Thoracic aorta (tissue), 2 donors: ENCODE measurements around the gene S100A8. TPM values are rescaled to one million over a fixed set of nuclear protein-coding genes. Genes with fewer than 3 reads are reported as not detected.

Source experiments
- ATAC-seq: fragments of 150-250 bp; one replicate; pipeline ENCODE4 v1.8.0; 2017; ENCODE audit warnings: low read depth; ENCODE audit not compliant: insufficient number of reproducible peaks, low FRiP score
- DNase-seq: peaks from one replicate; pipeline ENCODE4 v3.0.0-alpha.2; 2020; ENCODE audit warnings: low spot score
- H3K27ac ChIP-seq, 2 donors: fragments of 200-600 bp; sonication (generic); 1 replicate in 1 of 2; 2 replicates in 1 of 2; pipeline ENCODE4 v1.5.1; 2016; ENCODE audit warnings: mild to moderate bottlenecking in 2 of 2, moderate library complexity in 2 of 2
- H3K27me3 ChIP-seq: fragments of 200-600 bp; sonication (generic); replicated peaks from 2 replicates; pipeline ENCODE4 v1.6.0; 2016; ENCODE audit warnings: mild to moderate bottlenecking; ENCODE audit not compliant: insufficient read depth
- H3K36me3 ChIP-seq: fragments of 200-600 bp; sonication (generic); one replicate; pipeline ENCODE4 v1.5.1; 2016
- H3K4me1 ChIP-seq, 2 donors: fragments of 200-600 bp; sonication (generic); 1 replicate in 1 of 2; 2 replicates in 1 of 2; pipeline versions ENCODE4 v1.5.1 to v1.6.0; 2016; ENCODE audit warnings: low read depth in 2 of 2, mild to moderate bottlenecking in 1 of 2; ENCODE audit not compliant: control insufficient read depth in 1 of 2
- H3K4me3 ChIP-seq: fragments of 200-600 bp; sonication (generic); 2 replicates; pipeline ENCODE4 v1.5.1; 2016; ENCODE audit warnings: mild to moderate bottlenecking
- H3K9me3 ChIP-seq: fragments of 200-600 bp; sonication (generic); 2 replicates; pipeline ENCODE4 v1.5.1; 2016
- CTCF ChIP-seq: fragments of 200-600 bp; sonication (generic); IDR thresholded peaks from one replicate; pipeline ENCODE4 v1.5.1; 2019; ENCODE audit warnings: antibody characterized with exemption
- total RNA-seq, 2 donors: library from RNA; depleted of rRNA; stranded (reverse); fragments of >200 nt; gene quantifications; one replicate each; pipeline versions ENCODE4 v1.1.0 to v1.2.3, GENCODE V29; 2016

The S100A8 gene
- total RNA-seq, 2 donors from 2014 or later, result 31.5 to 95.4 TPM

DNA sequence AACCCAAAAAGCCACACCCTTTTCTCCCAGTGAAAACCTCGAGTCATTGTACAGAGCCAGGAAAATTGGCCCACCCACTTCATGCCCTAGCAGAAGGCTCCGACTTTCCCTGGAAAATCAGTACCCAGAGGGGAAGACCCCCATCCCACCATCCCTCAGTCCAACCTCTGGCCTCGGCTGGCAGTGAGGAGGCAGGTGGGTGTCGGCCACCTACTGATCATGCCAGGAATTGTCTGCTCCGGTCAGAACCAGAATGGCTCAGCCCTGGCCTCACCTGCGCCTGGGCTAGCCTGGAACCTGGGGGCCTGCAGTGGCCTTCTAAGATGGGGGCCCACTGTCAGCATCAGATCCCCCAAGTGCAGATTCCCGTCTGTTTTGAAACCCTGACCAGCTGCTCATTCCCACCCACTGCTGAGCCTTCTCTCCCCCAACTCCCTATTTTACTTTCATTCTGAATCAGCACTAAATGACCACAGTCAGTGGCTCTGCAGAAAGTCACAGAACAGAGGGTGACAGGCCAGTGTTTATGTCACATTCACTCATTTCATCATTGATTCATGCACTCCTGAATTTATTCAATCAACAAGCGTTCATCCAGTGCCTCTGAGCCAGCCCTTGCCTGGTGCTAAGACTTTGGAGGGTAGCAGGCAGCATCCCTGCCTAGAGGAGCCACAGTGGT lies 36.2 kb downstream of the S100A8 start:
- no peak for TF ChIP-seq CTCF
- Histone ChIP-seq H3K4me1 (no peaks in the 10 kb centered on the region), H3K4me3 (no peak overlapping the region), H3K27ac (no peak overlapping the region), H3K27me3 (no peaks in the 10 kb centered on the region), H3K36me3 (no peaks in the 10 kb centered on the region), H3K9me3 (no peaks in the 10 kb centered on the region)
- no peak for DNase-seq
- no peak for ATAC-seq

DNA sequence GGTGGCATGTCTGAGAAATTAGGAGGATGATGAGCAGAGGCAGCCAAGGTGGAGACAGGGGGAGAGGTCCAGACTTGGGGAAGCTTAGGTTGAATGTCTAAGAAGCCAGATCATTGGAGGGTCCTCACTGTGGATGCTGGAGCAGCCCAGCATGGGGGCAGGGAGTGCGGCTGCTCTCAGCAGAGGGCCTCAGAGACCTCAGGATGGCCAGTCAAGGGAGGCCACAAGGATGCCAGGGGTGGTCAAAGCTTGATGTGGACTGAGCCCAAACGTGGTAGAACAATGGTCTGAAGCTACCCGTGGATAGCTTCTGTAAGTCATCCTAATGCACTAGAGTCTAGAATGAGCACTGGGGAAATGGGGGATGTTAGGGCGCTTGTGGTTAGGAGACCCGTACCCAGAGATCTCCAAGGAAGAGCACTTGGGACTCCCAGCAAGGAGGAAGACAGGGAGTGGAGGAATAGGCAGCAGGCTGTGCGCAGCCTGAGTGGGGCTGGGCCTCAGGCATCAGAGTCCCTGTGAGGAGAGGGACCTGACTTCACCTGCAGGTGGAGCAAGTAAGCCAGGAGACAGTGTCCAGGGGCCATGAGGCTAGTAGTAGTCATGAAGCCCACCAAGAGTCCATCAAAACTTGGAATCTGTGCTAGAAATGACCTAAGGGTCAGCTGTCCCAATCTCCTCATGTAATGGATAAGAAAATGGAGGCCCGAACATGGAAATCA lies 37.5 kb downstream of the S100A8 start:
- Histone ChIP-seq H3K27ac (no peak overlapping the region), H3K4me1 (no peaks in the 10 kb centered on the region), H3K36me3 (no peaks in the 10 kb centered on the region), H3K4me3 (no peak overlapping the region), H3K9me3 (no peaks in the 10 kb centered on the region), H3K27me3 (no peaks in the 10 kb centered on the region)
- ATAC-seq (no peak), DNase-seq (no peak)
- TF ChIP-seq CTCF, result no peak

GRCh38 chr1:153352523-153352922 lies 38.4 kb downstream of the S100A8 start:
- Histone ChIP-seq H3K4me1 (no peaks in the 10 kb centered on the region), H3K4me3 (no peak overlapping the region), H3K27ac (no peak overlapping the region), H3K9me3 (no peaks in the 10 kb centered on the region), H3K36me3 (no peaks in the 10 kb centered on the region), H3K27me3 (no peaks in the 10 kb centered on the region)
- ATAC-seq (peak; percentile 70), DNase-seq (no peak)
- TF ChIP-seq CTCF, result peak; percentile 91

GRCh38 chr1:153350321-153350957 lies 40.4 kb downstream of the S100A8 start:
- no peak overlapping the region for H3K27ac ChIP-seq
- no peaks in the 10 kb centered on the region for H3K27me3 ChIP-seq
- no peak for DNase-seq
- TF ChIP-seq CTCF, result no peak
- no peak overlapping the region for H3K4me3 ChIP-seq
- no peaks in the 10 kb centered on the region for H3K9me3 ChIP-seq
- H3K36me3 ChIP-seq, result no peaks in the 10 kb centered on the region
- no peak for ATAC-seq
- H3K4me1 ChIP-seq, result no peaks in the 10 kb centered on the region
